SK-N-SH (cell line): ENCODE data around the gene CHFR. TPM values are rescaled to one million over a fixed set of nuclear protein-coding genes. Genes with fewer than 3 reads are reported as not detected.

Source experiments
- CTCF ChIA-PET: fragments of 300-600, 350-600 bp; formaldehyde crosslinking; extraction: SDS; loops from one replicate; lab custom pipeline; 2021; lab: Yijun Ruan, JAX
- POLR2A ChIA-PET: fragments of 350-600 bp; sonication (Branson Sonifier 250); formaldehyde crosslinking; extraction: SDS; loops from one replicate; lab custom pipeline; 2020; ENCODE audit warnings: antibody characterized with exemption, inconsistent platforms; lab: Yijun Ruan, JAX
- DNase-seq: peaks from one replicate; pipeline ENCODE4 v3.0.0; 2012
- H2AFZ ChIP-seq: fragments of 200-600 bp; sonication (generic); 2 replicates; pipeline ENCODE4 v1.8.1; 2016; ENCODE audit warnings: antibody characterized with exemption, mild to moderate bottlenecking, low read depth
- H3F3A ChIP-seq: fragments of 200-600 bp; sonication (generic); replicated peaks from 2 replicates; pipeline ENCODE3; 2016; ENCODE audit warnings: antibody characterized with exemption, mild to moderate bottlenecking; ENCODE audit not compliant: insufficient read depth
- H3K27ac ChIP-seq, 2 experiments: fragments of 200-500 bp in 1 of 2; fragments of 200-600 bp in 1 of 2; sonication (Bioruptor generic) in 1 of 2; sonication (generic), shearing (Covaris generic) in 1 of 2; 2 replicates each; pipeline versions ENCODE4 v1.5.1 to v1.6.1; 2014 to 2016; ENCODE audit warnings: low read depth in 2 of 2, inconsistent platforms in 1 of 2, low read length in 1 of 2, mild to moderate bottlenecking in 1 of 2, mixed read lengths in 1 of 2
- H3K27me3 ChIP-seq: fragments of 200-600 bp; sonication (generic), shearing (Covaris generic); 2 replicates; pipeline ENCODE4 v1.6.1; 2016; ENCODE audit warnings: mixed run types; ENCODE audit not compliant: insufficient read depth
- H3K36me3 ChIP-seq, 2 experiments: fragments of 200-500 bp in 1 of 2; fragments of 200-600 bp in 1 of 2; sonication (Bioruptor generic) in 1 of 2; sonication (generic) in 1 of 2; replicated peaks in 1 of 2; 2 replicates each; pipeline versions ENCODE3 to v1.5.1; 2014 to 2016; ENCODE audit warnings: low read length in 1 of 2, mild to moderate bottlenecking in 1 of 2; ENCODE audit not compliant: insufficient read depth in 2 of 2, control insufficient read depth in 1 of 2
- H3K4me1 ChIP-seq, 2 experiments: fragments of 200-500 bp in 1 of 2; fragments of 200-600 bp in 1 of 2; sonication (Bioruptor generic) in 1 of 2; sonication (generic), shearing (Covaris generic) in 1 of 2; 2 replicates each; pipeline versions ENCODE4 v1.5.1 to v1.6.1; 2014 to 2016; ENCODE audit warnings: low read depth in 1 of 2, low read length in 1 of 2, mixed run types in 1 of 2; ENCODE audit not compliant: insufficient read depth in 2 of 2, control insufficient read depth in 1 of 2
- H3K4me2 ChIP-seq: fragments of 200-600 bp; sonication (generic), shearing (Covaris generic); 2 replicates; pipeline ENCODE4 v1.6.1; 2017; ENCODE audit warnings: mixed run types
- H3K4me3 ChIP-seq, 2 experiments: fragments of 200-500 bp in 1 of 2; fragments of 200-600 bp in 1 of 2; sonication (Bioruptor generic) in 1 of 2; sonication (generic), shearing (Covaris generic) in 1 of 2; 2 replicates each; pipeline versions ENCODE4 v1.5.1 to v1.8.1; 2014 to 2016; ENCODE audit warnings: low read depth in 2 of 2, inconsistent platforms in 1 of 2, low read length in 1 of 2, mild to moderate bottlenecking in 1 of 2, mixed read lengths in 1 of 2, moderate library complexity in 1 of 2
- H3K79me2 ChIP-seq: fragments of 200-600 bp; sonication (generic); 2 replicates; pipeline ENCODE4 v1.8.1; 2017; ENCODE audit warnings: mild to moderate bottlenecking; ENCODE audit not compliant: insufficient read depth
- H3K9ac ChIP-seq: fragments of 200-600 bp; sonication (generic); 2 replicates; pipeline ENCODE4 v1.6.1; 2017; ENCODE audit warnings: mixed run types
- H3K9me2 ChIP-seq: fragments of 200-600 bp; sonication (generic); 2 replicates; pipeline ENCODE4 v1.6.1; 2017; ENCODE audit warnings: mixed run types
- H3K9me3 ChIP-seq: fragments of 200-600 bp; sonication (generic); 2 replicates; pipeline ENCODE4 v1.6.1; 2017; ENCODE audit warnings: mixed run types, mild to moderate bottlenecking, moderate library complexity
- H4K20me1 ChIP-seq: fragments of 200-600 bp; sonication (generic); 2 replicates; pipeline ENCODE4 v1.6.1; 2017; ENCODE audit warnings: mild to moderate bottlenecking, mixed run types; ENCODE audit not compliant: insufficient read depth
- CHD2 ChIP-seq: fragments of 150-350 bp; IDR thresholded peaks from 2 replicates; pipeline ENCODE4 v1.6.1; 2018; ENCODE audit warnings: low read length; ENCODE audit not compliant: partially characterized antibody
- ELF1 ChIP-seq: IDR thresholded peaks from 2 replicates; pipeline ENCODE4 v1.4.0; 2012
- EZH2phosphoT487 ChIP-seq: fragments of 200-600 bp; sonication (generic); IDR thresholded peaks from 2 replicates; pipeline ENCODE4 v1.6.1; 2017; ENCODE audit warnings: low read depth, mixed run types, mild to moderate bottlenecking, antibody characterized with exemption, moderate library complexity, borderline replicate concordance
- FOSL2 ChIP-seq: IDR thresholded peaks from 2 replicates; pipeline ENCODE4 v1.4.0; 2012; ENCODE audit warnings: low read depth, mild to moderate bottlenecking, moderate library complexity, borderline replicate concordance
- FOXJ3 ChIP-seq: sonication (generic); formaldehyde crosslinking; IDR thresholded peaks from 2 replicates; pipeline ENCODE4 v1.5.1; 2020; ENCODE audit warnings: mild to moderate bottlenecking, missing genetic modification reagents
- FOXM1 ChIP-seq: IDR thresholded peaks from 2 replicates; pipeline ENCODE4 v1.4.0; 2012; ENCODE audit warnings: low read depth, mild to moderate bottlenecking
- IRF3 ChIP-seq: fragments of 150-350 bp; IDR thresholded peaks from 2 replicates; pipeline ENCODE4 v1.6.1; 2016; ENCODE audit warnings: mild to moderate bottlenecking, low read depth, low read length
- JUND ChIP-seq: IDR thresholded peaks from 2 replicates; pipeline ENCODE4 v1.4.0; 2012
- MAX ChIP-seq: IDR thresholded peaks from 2 replicates; pipeline ENCODE4 v1.4.0; 2012; ENCODE audit warnings: low read depth
- MEF2A ChIP-seq: IDR thresholded peaks from 2 replicates; pipeline ENCODE4 v1.4.0; 2012; ENCODE audit warnings: low read depth, borderline replicate concordance
- NRF1 ChIP-seq: IDR thresholded peaks from 2 replicates; pipeline ENCODE4 v1.6.1; 2012; ENCODE audit warnings: low read depth, mild to moderate bottlenecking, low read length
- POLR2AphosphoS5 ChIP-seq: IDR thresholded peaks from 2 replicates; pipeline ENCODE4 v1.6.1; 2012; ENCODE audit warnings: low read depth, low read length
- RAD21 ChIP-seq: IDR thresholded peaks from 2 replicates; pipeline ENCODE4 v1.6.1; 2012; ENCODE audit warnings: mild to moderate bottlenecking, low read length
- RFX5 ChIP-seq: IDR thresholded peaks from 2 replicates; pipeline ENCODE4 v1.6.1; 2012; ENCODE audit warnings: mild to moderate bottlenecking, improper control_type of control experiment, low read length
- RXRA ChIP-seq: IDR thresholded peaks from 2 replicates; pipeline ENCODE4 v1.4.0; 2012; ENCODE audit warnings: low read depth, mild to moderate bottlenecking, borderline replicate concordance
- SMC3 ChIP-seq: IDR thresholded peaks from 2 replicates; pipeline ENCODE4 v1.6.1; 2012; ENCODE audit warnings: low read depth, low read length, improper control_type of control experiment
- TAF1 ChIP-seq: IDR thresholded peaks from 2 replicates; pipeline ENCODE4 v1.6.1; 2012; ENCODE audit warnings: low read depth, mild to moderate bottlenecking, low read length, moderate library complexity, borderline replicate concordance
- USF1 ChIP-seq: IDR thresholded peaks from 2 replicates; pipeline ENCODE4 v1.4.0; 2012; ENCODE audit warnings: low read depth, borderline replicate concordance
- YY1 ChIP-seq: IDR thresholded peaks from 2 replicates; pipeline ENCODE4 v1.4.0; 2012; ENCODE audit warnings: low read depth, mild to moderate bottlenecking
- WGBS: methylation state at CpG from one replicate; pipeline ENCODE4 v1.1.6; 2017; ENCODE audit warnings: low lambda C conversion rate; 5-methylcytosine and 5-hydroxymethylcytosine counted together
- polyA plus RNA-seq, 3 experiments: library from polyadenylated mRNA; depleted of rRNA; stranded (reverse); fragments of >200 nt; gene quantifications; 2 replicates each; pipeline ENCODE4 v1.2.3, GENCODE V29; 2012
- TF ChIP-seq, protein P1 (sequence below): fragments of 150-350 bp; IDR thresholded peaks from 2 replicates; pipeline ENCODE4 v1.6.1; 2017; ENCODE audit warnings: antibody characterized with exemption, low read length, low read depth, borderline replicate concordance
- TF ChIP-seq, protein P2 (sequence below): fragments of 200-600 bp; sonication (generic); IDR thresholded peaks from 2 replicates; pipeline ENCODE4 v1.6.1; 2017; ENCODE audit warnings: antibody characterized with exemption, mild to moderate bottlenecking, moderate library complexity

Gene CHFR
- polyA plus RNA-seq, 1 of the 3 experiments (the other 2 are of a cell fraction) = 31.6 TPM

- Histone ChIP-seq H3F3A (no peaks in the 10 kb centered on the region), H4K20me1 (peaks cover 55% of the 10 kb centered on the region), H3K9me3 (no peaks in the 10 kb centered on the region), H3K4me3 (no peak overlapping the region), H3K9ac (no peak overlapping the region), H3K36me3 (peaks cover 48 to 75% of the 10 kb centered on the region in 2 experiments), H3K9me2 (no peaks in the 10 kb centered on the region), H3K27me3 (no peaks in the 10 kb centered on the region), H3K79me2 (peaks cover 61% of the 10 kb centered on the region), H3K27ac (no peak overlapping the region), H3K4me1 (no peaks in the 10 kb centered on the region), H3K4me2 (no peak overlapping the region), H2AFZ (no peak overlapping the region)
- TF ChIP-seq MAX (no peak), USF1 (no peak), TAF1 (no peak), JUND (no peak), EZH2phosphoT487 (no peak), NRF1 (no peak), FOXM1 (no peak), CHD2 (no peak), FOXJ3 (CRISPR knock-in tag) (no peak), MEF2A (no peak), RXRA (no peak), RAD21 (no peak), ELF1 (no peak)
- TF ChIP-seq, protein P1, sequence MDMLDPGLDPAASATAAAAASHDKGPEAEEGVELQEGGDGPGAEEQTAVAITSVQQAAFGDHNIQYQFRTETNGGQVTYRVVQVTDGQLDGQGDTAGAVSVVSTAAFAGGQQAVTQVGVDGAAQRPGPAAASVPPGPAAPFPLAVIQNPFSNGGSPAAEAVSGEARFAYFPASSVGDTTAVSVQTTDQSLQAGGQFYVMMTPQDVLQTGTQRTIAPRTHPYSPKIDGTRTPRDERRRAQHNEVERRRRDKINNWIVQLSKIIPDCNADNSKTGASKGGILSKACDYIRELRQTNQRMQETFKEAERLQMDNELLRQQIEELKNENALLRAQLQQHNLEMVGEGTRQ = no peak
- ChIA-PET POLR2A (no interaction called here), CTCF (interaction anchor here (1.3 to 3.5 kb wide), 2 partner anchors 35 kb away, joined by 3 to 11 read pairs; no protein-coding TSS in a partner anchor)
- no peak for DNase-seq
- WGBS = 93% methylated on average over 14 of the region's 14 CpGs
These were observed 84.3 kb downstream of the CHFR start for GRCh38 chr12:132803125-132803524.

GRCh38 chr12:132801741-132802140 is 85.7 kb downstream of the CHFR start:
- WGBS = 85% methylated on average over 16 of the region's 28 CpGs
- H3K27me3 ChIP-seq = no peaks in the 10 kb centered on the region
- POLR2A ChIA-PET = no interaction called here
- no peak overlapping the region for H3K4me2 ChIP-seq
- no peak overlapping the region for H3K27ac ChIP-seq
- H3K9ac ChIP-seq = no peak overlapping the region
- H3K9me3 ChIP-seq = no peaks in the 10 kb centered on the region
- no peak for DNase-seq
- H3K79me2 ChIP-seq = peaks cover 56% of the 10 kb centered on the region
- CTCF ChIA-PET = interaction anchor here (3.5 kb wide), 1 partner anchor 33 kb away, joined by 11 read pairs; no protein-coding TSS in a partner anchor
- peaks cover 46 to 74% of the 10 kb centered on the region in 2 experiments for H3K36me3 ChIP-seq
- TF ChIP-seq JUND (no peak), POLR2AphosphoS5 (no peak), SMC3 (no peak), YY1 (no peak), IRF3 (no peak), RXRA (no peak), FOSL2 (no peak), RFX5 (no peak), MAX (no peak)
- TF ChIP-seq, protein P1 = no peak
- TF ChIP-seq, protein P2, sequence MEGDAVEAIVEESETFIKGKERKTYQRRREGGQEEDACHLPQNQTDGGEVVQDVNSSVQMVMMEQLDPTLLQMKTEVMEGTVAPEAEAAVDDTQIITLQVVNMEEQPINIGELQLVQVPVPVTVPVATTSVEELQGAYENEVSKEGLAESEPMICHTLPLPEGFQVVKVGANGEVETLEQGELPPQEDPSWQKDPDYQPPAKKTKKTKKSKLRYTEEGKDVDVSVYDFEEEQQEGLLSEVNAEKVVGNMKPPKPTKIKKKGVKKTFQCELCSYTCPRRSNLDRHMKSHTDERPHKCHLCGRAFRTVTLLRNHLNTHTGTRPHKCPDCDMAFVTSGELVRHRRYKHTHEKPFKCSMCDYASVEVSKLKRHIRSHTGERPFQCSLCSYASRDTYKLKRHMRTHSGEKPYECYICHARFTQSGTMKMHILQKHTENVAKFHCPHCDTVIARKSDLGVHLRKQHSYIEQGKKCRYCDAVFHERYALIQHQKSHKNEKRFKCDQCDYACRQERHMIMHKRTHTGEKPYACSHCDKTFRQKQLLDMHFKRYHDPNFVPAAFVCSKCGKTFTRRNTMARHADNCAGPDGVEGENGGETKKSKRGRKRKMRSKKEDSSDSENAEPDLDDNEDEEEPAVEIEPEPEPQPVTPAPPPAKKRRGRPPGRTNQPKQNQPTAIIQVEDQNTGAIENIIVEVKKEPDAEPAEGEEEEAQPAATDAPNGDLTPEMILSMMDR = no peak
- TF ChIP-seq, all 33 proteins: peak for 0
- Histone ChIP-seq H4K20me1 (peaks cover 42% of the 10 kb centered on the region), H3F3A (no peaks in the 10 kb centered on the region), H3K4me3 (no peak overlapping the region), H2AFZ (no peak overlapping the region), H3K4me1 (no peaks in the 10 kb centered on the region), H3K9me2 (no peaks in the 10 kb centered on the region)
